Chondrocyte (in vitro differentiated cells): ENCODE measurements around the gene CRYAB. TPM values are rescaled to one million over a fixed set of nuclear protein-coding genes. Genes with fewer than 3 reads are reported as not detected.
A peak's percentile ranks its signal among the peaks of the same experiment; 100 is the strongest.

Experiments used
- DNase-seq: peaks from one replicate; pipeline ENCODE4 v3.0.0; 2021; ENCODE audit warnings: mixed read lengths, low spot score
- H3K27ac Mint-ChIP-seq: one replicate; pipeline ENCODE4 v1.8.0; 2021; ENCODE audit warnings: mild to moderate bottlenecking, moderate library complexity, mixed read lengths; ENCODE audit not compliant: unreplicated experiment
- H3K27me3 Mint-ChIP-seq: 2 replicates; pipeline ENCODE4 v1.8.0; 2021; ENCODE audit warnings: low read depth, mixed read lengths
- H3K36me3 Mint-ChIP-seq: 2 replicates; pipeline ENCODE4 v1.8.0; 2021; ENCODE audit warnings: low read depth, mixed read lengths
- H3K4me1 Mint-ChIP-seq: 2 replicates; pipeline ENCODE4 v1.8.0; 2021; ENCODE audit warnings: low read depth, mild to moderate bottlenecking, mixed read lengths
- H3K4me3 Mint-ChIP-seq: one replicate; pipeline ENCODE4 v1.8.0; 2021; ENCODE audit warnings: mild to moderate bottlenecking, moderate library complexity, mixed read lengths; ENCODE audit not compliant: unreplicated experiment
- H3K9me3 Mint-ChIP-seq: 2 replicates; pipeline ENCODE4 v1.8.0; 2021; ENCODE audit warnings: low read depth, mixed read lengths
- CTCF ChIP-seq: fragments of 200-600 bp; sonication (generic); IDR thresholded peaks from 2 replicates; pipeline ENCODE4 v1.5.0; 2021; ENCODE audit warnings: antibody characterized with exemption, mild to moderate bottlenecking, moderate library complexity
- total RNA-seq: library from RNA; stranded (reverse); gene quantifications from 3 replicates; pipeline ENCODE4 v1.2.1, GENCODE V29; 2021

Gene CRYAB
- total RNA-seq, 1 donor from 2014 or later, result 1,975 TPM

DNA sequence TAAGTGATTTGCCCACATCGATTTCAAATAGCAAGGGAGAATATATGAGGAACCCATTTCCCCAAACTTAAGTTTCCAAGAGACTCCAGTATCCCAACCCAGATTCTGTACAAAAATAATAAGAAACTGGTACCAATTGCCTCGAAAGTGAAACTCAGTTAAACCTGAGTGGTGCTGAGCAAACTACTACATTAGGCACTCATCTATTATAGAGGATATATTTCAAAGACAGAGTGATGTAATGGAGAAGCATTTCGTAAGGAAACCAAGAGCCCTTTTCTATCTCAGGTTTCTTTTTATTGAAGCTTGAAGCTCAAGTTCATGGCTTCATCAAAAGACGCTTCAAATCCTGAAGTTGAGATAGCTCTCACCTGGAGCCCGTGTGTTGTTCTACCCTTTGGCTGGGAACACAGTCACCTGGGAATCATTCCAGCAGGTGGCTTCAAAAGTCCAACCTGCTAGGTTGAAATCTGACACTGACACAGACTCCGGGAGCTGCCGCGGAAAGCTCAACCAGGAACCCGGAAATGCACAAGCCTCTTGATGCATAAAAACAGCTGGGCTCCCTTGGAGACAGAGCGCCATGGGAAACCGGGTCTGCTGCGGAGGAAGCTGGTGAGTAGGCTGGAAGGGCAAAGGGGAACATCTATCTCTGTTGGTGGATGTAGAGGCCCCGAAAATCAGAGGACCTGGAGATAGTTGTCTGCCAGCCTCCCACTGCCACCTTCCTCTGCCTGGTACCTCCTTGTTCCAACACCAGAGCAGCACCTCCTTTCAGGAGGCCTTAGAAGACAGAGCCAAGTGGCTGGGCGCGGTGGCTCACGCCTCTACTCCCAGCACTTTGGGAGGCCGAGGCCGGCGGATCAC, 7.1 kb upstream of the CRYAB start, which contains the start of gene C11orf52:
Gene C11orf52, plus strand, starts transcription at position 524 of the 867 bp plus-strand sequence. Its CDS starts 60 bp downstream, at position 584.
- no peaks in the 10 kb centered on the region for H3K9me3 Mint-ChIP-seq
- H3K4me3 Mint-ChIP-seq, result peak within 1 kb of the TSS; percentile 16
- peak within 1 kb of the TSS; percentile 63 for H3K27ac Mint-ChIP-seq
- no peaks in the 10 kb centered on the region for H3K27me3 Mint-ChIP-seq
- H3K4me1 Mint-ChIP-seq, result peaks cover 72% of the 10 kb centered on the region
- no peak for TF ChIP-seq CTCF
- no peak for DNase-seq
- H3K36me3 Mint-ChIP-seq, result no peaks in the 10 kb centered on the region

- TF ChIP-seq CTCF, result no peak
- H3K9me3 Mint-ChIP-seq, result no peaks in the 10 kb centered on the region
- no peak overlapping the region for H3K4me3 Mint-ChIP-seq
- no peaks in the 10 kb centered on the region for H3K36me3 Mint-ChIP-seq
- H3K4me1 Mint-ChIP-seq, result peaks cover 72% of the 10 kb centered on the region
- no peak overlapping the region for H3K27ac Mint-ChIP-seq
- no peaks in the 10 kb centered on the region for H3K27me3 Mint-ChIP-seq
- no peak for DNase-seq
Observed at GRCh38 chr11:111917788-111918187, 6.2 kb upstream of the CRYAB start.

GRCh38 chr11:111917312-111917711, 5.7 kb upstream of the CRYAB start:
- Mint-ChIP-seq H3K4me1 (peaks cover 71% of the 10 kb centered on the region), H3K4me3 (no peak overlapping the region), H3K36me3 (no peaks in the 10 kb centered on the region), H3K27ac (no peak overlapping the region), H3K27me3 (no peaks in the 10 kb centered on the region), H3K9me3 (no peaks in the 10 kb centered on the region)
- no peak for DNase-seq
- TF ChIP-seq CTCF, result no peak

DNA sequence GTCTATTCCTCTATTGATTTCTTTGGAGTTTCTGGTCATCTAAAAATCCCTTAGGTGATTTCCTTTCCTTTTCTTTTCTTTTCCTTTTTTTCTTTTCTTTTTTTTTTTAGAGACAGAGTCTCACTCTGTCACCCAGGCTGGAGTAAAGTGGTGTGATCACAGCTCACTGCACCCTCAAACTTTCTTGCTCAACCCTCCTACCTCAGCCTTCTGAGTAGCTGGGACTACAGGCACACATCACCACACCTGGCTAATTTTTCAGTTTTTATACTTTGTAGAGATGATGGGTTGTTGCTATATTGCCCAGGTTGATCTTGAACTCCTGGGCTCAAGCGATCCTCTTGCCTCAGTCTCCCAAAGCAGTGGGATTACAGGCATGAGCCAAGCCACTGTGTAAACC, 5.2 kb upstream of the CRYAB start:
- TF ChIP-seq CTCF, result no peak
- Mint-ChIP-seq H3K27ac (no peak overlapping the region), H3K4me1 (peaks cover 71% of the 10 kb centered on the region), H3K9me3 (no peaks in the 10 kb centered on the region), H3K4me3 (no peak overlapping the region), H3K36me3 (no peaks in the 10 kb centered on the region), H3K27me3 (no peaks in the 10 kb centered on the region)
- DNase-seq, result no peak

DNA sequence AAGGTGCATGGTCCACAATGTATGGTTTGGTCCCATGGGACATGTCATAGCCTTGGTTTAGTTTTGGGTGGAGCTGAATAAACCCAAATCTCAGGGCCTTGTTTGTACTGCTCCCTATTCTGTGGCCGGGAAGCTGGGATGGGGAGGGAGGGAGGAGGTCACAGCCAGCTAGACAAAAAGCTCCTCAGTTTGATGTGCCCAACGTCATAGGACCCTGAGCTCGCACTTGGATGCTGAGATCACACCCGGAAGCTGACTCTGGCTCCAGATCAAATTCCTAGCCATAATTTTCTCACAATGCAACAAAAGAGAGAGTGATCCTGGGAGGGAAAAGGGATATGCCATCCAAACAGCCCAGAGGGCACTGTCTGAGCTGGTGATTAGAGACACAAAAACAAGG, 2.4 kb upstream of the CRYAB start:
- DNase-seq, result no peak
- Mint-ChIP-seq H3K4me1 (peaks cover 87% of the 10 kb centered on the region), H3K27me3 (no peaks in the 10 kb centered on the region), H3K27ac (peak overlapping the region; percentile 100), H3K9me3 (no peaks in the 10 kb centered on the region), H3K4me3 (peak overlapping the region; percentile 56), H3K36me3 (peaks cover 15% of the 10 kb centered on the region)
- peak; percentile 42 for TF ChIP-seq CTCF
